Activated CD4-positive, alpha-beta T cell treated with anti-CD3 and anti-CD28 coated beads, Interleukin-2, amount 50 U/mL, for 4 hours (primary cell): Measurements from ENCODE around the gene CXCL16.
"Not testable (repeated sequence)": the region's sequence is repeated elsewhere in the genome, so short reads cannot be mapped to it uniquely, and the experiment has no call there.

Source experiments
- DNase-seq, 2 experiments: peaks; one replicate each; pipeline ENCODE4 v3.0.0-alpha.2; 2020

CXCL16 gene

GRCh38 chr17:4720787-4721186 is 18.9 kb downstream of the CXCL16 start:
- DNase-seq, result no peak

GRCh38 chr17:4719684-4720221 is 20.0 kb downstream of the CXCL16 start:
- DNase-seq, result no peak

- no peak for DNase-seq
These were observed 20.6 kb downstream of the CXCL16 start for GRCh38 chr17:4719146-4719545.

- no peak for DNase-seq
These were observed 21.5 kb downstream of the CXCL16 start for GRCh38 chr17:4718276-4718675.

GRCh38 chr17:4717791-4718190 is 21.9 kb downstream of the CXCL16 start:
- DNase-seq, result no peak

GRCh38 chr17:4716081-4716480 is 23.6 kb downstream of the CXCL16 start:
- DNase-seq, result no peak

- no peak for DNase-seq
These were observed 24.5 kb downstream of the CXCL16 start for GRCh38 chr17:4715063-4715744.

GRCh38 chr17:4714340-4715062 is 25.2 kb downstream of the CXCL16 start:
- not testable (repeated sequence) for DNase-seq

GRCh38 chr17:4712526-4712925 is 27.2 kb downstream of the CXCL16 start:
- DNase-seq, result no peak

GRCh38 chr17:4711661-4712181 is 28.0 kb downstream of the CXCL16 start:
- no peak for DNase-seq

GRCh38 chr17:4710693-4711634 is 28.8 kb downstream of the CXCL16 start:
- DNase-seq, result peak; percentile 29 to 35

GRCh38 chr17:4709794-4710692 is 29.7 kb downstream of the CXCL16 start, which contains the start of gene ARRB2:
Gene ARRB2 (plus strand): TSS chr17:4710632. CDS start chr17:4710722, 90 bp downstream.
- peak; percentile 98 for DNase-seq

GRCh38 chr17:4708436-4708835 is 31.3 kb downstream of the CXCL16 start:
- peak; percentile 16 to 30 for DNase-seq

GRCh38 chr17:4706121-4706520 is 33.6 kb downstream of the CXCL16 start:
- no peak for DNase-seq

GRCh38 chr17:4704991-4705390 is 34.7 kb downstream of the CXCL16 start:
- DNase-seq, result no peak

GRCh38 chr17:4704574-4704907 is 35.2 kb downstream of the CXCL16 start:
- DNase-seq, result not testable (repeated sequence)

GRCh38 chr17:4703330-4703691 is 36.4 kb downstream of the CXCL16 start:
- no peak for DNase-seq

GRCh38 chr17:4701116-4701515 is 38.6 kb downstream of the CXCL16 start:
- DNase-seq, result no peak

GRCh38 chr17:4699401-4700056 is 40.2 kb downstream of the CXCL16 start:
- not testable (repeated sequence) for DNase-seq

GRCh38 chr17:4696437-4696805 is 43.3 kb downstream of the CXCL16 start:
- DNase-seq, result no peak

GRCh38 chr17:4693416-4693815 is 46.3 kb downstream of the CXCL16 start:
- no peak for DNase-seq
